Smooth muscle cell (in vitro differentiated cells): ENCODE results near the gene TMEM132D. TPM values are rescaled to one million over a fixed set of nuclear protein-coding genes. Genes with fewer than 3 reads are reported as not detected.

ENCODE experiments used
- DNase-seq: peaks from one replicate; lab custom pipeline; 2025; ENCODE audit not compliant: unreplicated experiment; lab: John Stamatoyannopoulos, UW
- H2AFZ ChIP-seq: fragments of 200-600 bp; sonication (generic); 2 replicates; pipeline ENCODE4 v1.6.0; 2016; ENCODE audit warnings: antibody characterized with exemption, low read depth, mild to moderate bottlenecking
- H3F3A ChIP-seq: fragments of 200-600 bp; sonication (generic); 2 replicates; pipeline ENCODE4 v1.6.0; 2017; ENCODE audit warnings: antibody characterized with exemption, low read depth
- H3K27ac ChIP-seq: fragments of 200-600 bp; sonication (generic); 2 replicates; pipeline ENCODE4 v1.5.1; 2016; ENCODE audit warnings: low read depth, mild to moderate bottlenecking
- H3K27me3 ChIP-seq: fragments of 200-600 bp; sonication (generic); 2 replicates; pipeline ENCODE4 v1.6.1; 2016; ENCODE audit warnings: low read depth, mild to moderate bottlenecking
- H3K36me3 ChIP-seq: fragments of 200-600 bp; sonication (generic); 2 replicates; pipeline ENCODE4 v1.5.1; 2016; ENCODE audit warnings: low read depth
- H3K4me1 ChIP-seq: fragments of 200-600 bp; sonication (generic); 2 replicates; pipeline ENCODE4 v1.5.1; 2016; ENCODE audit warnings: low read depth
- H3K4me2 ChIP-seq: fragments of 200-600 bp; sonication (generic); 2 replicates; pipeline ENCODE4 v1.6.0; 2016; ENCODE audit warnings: mild to moderate bottlenecking
- H3K4me3 ChIP-seq: fragments of 200-600 bp; sonication (generic); 2 replicates; pipeline ENCODE4 v1.5.1; 2016; ENCODE audit warnings: mild to moderate bottlenecking
- H3K79me2 ChIP-seq: fragments of 200-600 bp; sonication (generic); 2 replicates; pipeline ENCODE4 v1.6.0; 2016; ENCODE audit warnings: low read depth, mild to moderate bottlenecking
- H3K9ac ChIP-seq: fragments of 200-600 bp; sonication (generic); 2 replicates; pipeline ENCODE4 v1.6.0; 2016; ENCODE audit warnings: low read depth
- H3K9me3 ChIP-seq: fragments of 200-600 bp; sonication (generic); replicated peaks from 2 replicates; pipeline ENCODE4 v1.5.1; 2016; ENCODE audit warnings: low read depth
- H4K20me1 ChIP-seq: fragments of 200-600 bp; sonication (generic); 2 replicates; pipeline ENCODE4 v1.6.0; 2016; ENCODE audit warnings: low read depth
- CTCF ChIP-seq: fragments of 200-600 bp; sonication (generic); IDR thresholded peaks from 2 replicates; pipeline ENCODE4 v1.5.1; 2017; ENCODE audit warnings: borderline replicate concordance, mild to moderate bottlenecking, antibody characterized with exemption; ENCODE audit not compliant: insufficient read depth, poor library complexity, severe bottlenecking
- WGBS: methylation state at CpG from one replicate; pipeline ENCODE4 v1.1.7; 2016; ENCODE audit warnings: low lambda C conversion rate; 5-methylcytosine and 5-hydroxymethylcytosine counted together
- polyA plus RNA-seq: library from polyadenylated mRNA; unstranded; fragments of >200 nt; fragmentation: Nextera tagmentation; extraction: Ambion mirVana; gene quantifications from 2 replicates; pipeline ENCODE4 v1.2.1, GENCODE V29; 2016
- total RNA-seq: library from RNA; depleted of rRNA; stranded (reverse); fragments of >200 nt; gene quantifications from 2 replicates; pipeline ENCODE4 v1.2.3, GENCODE V29; 2014

TMEM132D gene
- total and polyA plus RNA-seq, 2 experiments from 2014 or later = not detected

GRCh38 chr12:129617849-129618248 is 286.0 kb downstream of the TMEM132D start:
- no peaks in the 10 kb centered on the region for H4K20me1 ChIP-seq
- H3K79me2 ChIP-seq = no peaks in the 10 kb centered on the region
- TF ChIP-seq CTCF = no peak
- no peaks in the 10 kb centered on the region for H3K9me3 ChIP-seq
- no peaks in the 10 kb centered on the region for H3F3A ChIP-seq
- no peaks in the 10 kb centered on the region for H3K36me3 ChIP-seq
- no peak for DNase-seq
- H3K27ac ChIP-seq = no peak overlapping the region
- H3K9ac ChIP-seq = no peak overlapping the region
- H3K27me3 ChIP-seq = no peaks in the 10 kb centered on the region
- no peak overlapping the region for H3K4me2 ChIP-seq
- H2AFZ ChIP-seq = no peak overlapping the region
- 83% methylated on average over 7 of the region's 7 CpGs for WGBS
- no peaks in the 10 kb centered on the region for H3K4me1 ChIP-seq
- H3K4me3 ChIP-seq = no peak overlapping the region

- DNase-seq = no peak
- Histone ChIP-seq H3K27me3 (no peaks in the 10 kb centered on the region), H3K9me3 (no peaks in the 10 kb centered on the region), H3F3A (no peaks in the 10 kb centered on the region), H3K79me2 (no peaks in the 10 kb centered on the region), H3K4me2 (peak overlapping the region; percentile 33), H3K27ac (peak overlapping the region; percentile 57), H4K20me1 (no peaks in the 10 kb centered on the region), H3K36me3 (no peaks in the 10 kb centered on the region), H2AFZ (no peak overlapping the region), H3K4me3 (no peak overlapping the region), H3K4me1 (no peaks in the 10 kb centered on the region), H3K9ac (peak overlapping the region; percentile 16)
- no peak for TF ChIP-seq CTCF
- 74% methylated on average over 5 of the region's 5 CpGs for WGBS
These were observed 288.8 kb downstream of the TMEM132D start for GRCh38 chr12:129615001-129615400.

- Histone ChIP-seq H3K9ac (peak overlapping the region; percentile 16), H4K20me1 (no peaks in the 10 kb centered on the region), H3K36me3 (no peaks in the 10 kb centered on the region), H3K4me2 (peak overlapping the region; percentile 33), H3K9me3 (no peaks in the 10 kb centered on the region), H3K79me2 (no peaks in the 10 kb centered on the region), H3F3A (no peaks in the 10 kb centered on the region), H3K4me3 (no peak overlapping the region), H3K27ac (peak overlapping the region; percentile 57), H2AFZ (no peak overlapping the region), H3K4me1 (no peaks in the 10 kb centered on the region), H3K27me3 (no peaks in the 10 kb centered on the region)
- TF ChIP-seq CTCF = no peak
- 47% methylated on average over 9 of the region's 9 CpGs for WGBS
- DNase-seq = no peak
These were observed 289.5 kb downstream of the TMEM132D start for GRCh38 chr12:129614221-129614885.

- H3K27me3 ChIP-seq = no peaks in the 10 kb centered on the region
- H3K4me3 ChIP-seq = no peak overlapping the region
- no peaks in the 10 kb centered on the region for H3K36me3 ChIP-seq
- no peak overlapping the region for H3K4me2 ChIP-seq
- no peak for DNase-seq
- H3K27ac ChIP-seq = no peak overlapping the region
- no peaks in the 10 kb centered on the region for H3F3A ChIP-seq
- no peak for TF ChIP-seq CTCF
- no peaks in the 10 kb centered on the region for H3K79me2 ChIP-seq
- H3K9me3 ChIP-seq = no peaks in the 10 kb centered on the region
- H2AFZ ChIP-seq = no peak overlapping the region
- no peak overlapping the region for H3K9ac ChIP-seq
- 87% methylated on average over 9 of the region's 9 CpGs for WGBS
- H4K20me1 ChIP-seq = no peaks in the 10 kb centered on the region
- no peaks in the 10 kb centered on the region for H3K4me1 ChIP-seq
These were observed 290.5 kb downstream of the TMEM132D start for GRCh38 chr12:129613314-129613713.
